Activated T-cell treated with anti-CD3 and anti-CD28 coated beads for 24 hours (primary cell): ENCODE measurements around the gene ARL13A.
"Not testable (repeated sequence)": the region's sequence is repeated elsewhere in the genome, so short reads cannot be mapped to it uniquely, and the experiment has no call there.

Experiments
- DNase-seq: peaks from one replicate; pipeline ENCODE4 v3.0.0-alpha.2; 2020; ENCODE audit warnings: low read depth

ARL13A gene

GRCh38 chrX:100969408-100969807 lies at the start of gene ARL13A:
Gene ARL13A (plus strand): TSS chrX:100969708. CDS start chrX:100973690, 3,982 bp downstream.
- no peak for DNase-seq

- DNase-seq, result no peak
These were observed 45.1 kb upstream of the ARL13A start for GRCh38 chrX:100924375-100924774.

- DNase-seq, result no peak
These were observed 43.1 kb upstream of the ARL13A start for GRCh38 chrX:100926453-100926852.

GRCh38 chrX:100928660-100929613 lies 40.6 kb upstream of the ARL13A start, which contains the start of gene XKRX:
Gene XKRX (minus strand): TSS chrX:100928917. CDS start chrX:100928304, 613 bp downstream.
- peak; percentile 11 for DNase-seq

- no peak for DNase-seq
These were observed 38.1 kb upstream of the ARL13A start for GRCh38 chrX:100931218-100931924.

- no peak for DNase-seq
These were observed 37.6 kb upstream of the ARL13A start for GRCh38 chrX:100931925-100932285.

- DNase-seq, result no peak
These were observed 33.7 kb upstream of the ARL13A start for GRCh38 chrX:100935767-100936166.

GRCh38 chrX:100939333-100939732 lies 30.2 kb upstream of the ARL13A start:
- no peak for DNase-seq

GRCh38 chrX:100944601-100945000 lies 24.9 kb upstream of the ARL13A start:
- no peak for DNase-seq

- no peak for DNase-seq
These were observed 23.1 kb upstream of the ARL13A start for GRCh38 chrX:100946299-100946927.

- DNase-seq, result no peak
These were observed 21.0 kb upstream of the ARL13A start for GRCh38 chrX:100948557-100948956.

- DNase-seq, result no peak
These were observed 6.7 kb upstream of the ARL13A start for GRCh38 chrX:100962811-100963210.

GRCh38 chrX:100964362-100964761 lies 5.1 kb upstream of the ARL13A start:
- no peak for DNase-seq

GRCh38 chrX:100969936-100970335 lies 428 bp downstream of the ARL13A start:
- DNase-seq, result no peak

GRCh38 chrX:100973411-100973810 lies 3.9 kb downstream of the ARL13A start:
- no peak for DNase-seq

- DNase-seq, result no peak
These were observed 5.7 kb downstream of the ARL13A start for GRCh38 chrX:100975212-100975611.

- DNase-seq, result no peak
These were observed 6.7 kb downstream of the ARL13A start for GRCh38 chrX:100976211-100976610.

GRCh38 chrX:100979881-100980607 lies 10.5 kb downstream of the ARL13A start:
- DNase-seq, result no peak

- DNase-seq, result no peak
These were observed 11.3 kb downstream of the ARL13A start for GRCh38 chrX:100980608-100981497.

GRCh38 chrX:100981498-100981845 lies 12.0 kb downstream of the ARL13A start:
- DNase-seq, result not testable (repeated sequence)

- DNase-seq, result no peak
These were observed 15.3 kb downstream of the ARL13A start for GRCh38 chrX:100984818-100985217.
